Nephron (organoid): ENCODE data around the gene ZWINT.

Experiments used
- H3K27ac Mint-ChIP-seq, 3 experiments: 2 replicates each; pipeline ENCODE4 v1.8.0; 2020; ENCODE audit warnings: mixed read lengths in 3 of 3, mild to moderate bottlenecking in 2 of 3, moderate library complexity in 1 of 3
- H3K27me3 Mint-ChIP-seq: 2 replicates; pipeline ENCODE4 v1.8.0; 2021; ENCODE audit warnings: low read depth, mild to moderate bottlenecking, moderate library complexity, mixed read lengths
- H3K36me3 Mint-ChIP-seq: 2 replicates; pipeline ENCODE4 v1.8.0; 2020; ENCODE audit warnings: low read depth, mixed read lengths
- H3K4me1 Mint-ChIP-seq: 2 replicates; pipeline ENCODE4 v1.8.0; 2020; ENCODE audit warnings: mixed read lengths
- H3K4me3 Mint-ChIP-seq, 3 experiments: 2 replicates each; pipeline ENCODE4 v1.8.0; 2020; ENCODE audit warnings: mild to moderate bottlenecking in 3 of 3, mixed read lengths in 3 of 3, moderate library complexity in 2 of 3
- H3K9me3 Mint-ChIP-seq: 2 replicates; pipeline ENCODE4 v1.8.0; 2020; ENCODE audit warnings: mixed read lengths
- CTCF ChIP-seq, 3 experiments: fragments of 200-600 bp; sonication (generic); IDR thresholded peaks; one replicate each; pipeline ENCODE4 v1.5.0; 2021; ENCODE audit warnings: antibody characterized with exemption in 3 of 3; ENCODE audit not compliant: unreplicated experiment in 3 of 3

ZWINT gene

GRCh38 chr10:56341612-56342011 lies 19.4 kb downstream of the ZWINT start:
- no peaks in the 10 kb centered on the region for H3K27me3 Mint-ChIP-seq

GRCh38 chr10:56329961-56330360 lies 31.1 kb downstream of the ZWINT start:
- H3K27me3 Mint-ChIP-seq: no peaks in the 10 kb centered on the region
- H3K27ac Mint-ChIP-seq: no peak overlapping the region
- H3K4me1 Mint-ChIP-seq: no peaks in the 10 kb centered on the region
- no peaks in the 10 kb centered on the region for H3K36me3 Mint-ChIP-seq
- no peaks in the 10 kb centered on the region for H3K9me3 Mint-ChIP-seq
- no peak for TF ChIP-seq CTCF (IDR thresholded peaks at IDR 0.05; ENCODE audit: unreplicated experiment in 3 of 3)
- no peak overlapping the region for H3K4me3 Mint-ChIP-seq

More at GRCh38 chr10:56341612-56342011, 19.4 kb downstream of the ZWINT start:
- H3K36me3 Mint-ChIP-seq: no peaks in the 10 kb centered on the region
- H3K27ac Mint-ChIP-seq: no peak overlapping the region
- H3K4me1 Mint-ChIP-seq: no peaks in the 10 kb centered on the region
- peaks cover 16% of the 10 kb centered on the region for H3K9me3 Mint-ChIP-seq
- TF ChIP-seq CTCF (IDR thresholded peaks at IDR 0.05; ENCODE audit: unreplicated experiment in 3 of 3): no peak
- no peak overlapping the region for H3K4me3 Mint-ChIP-seq

DNA sequence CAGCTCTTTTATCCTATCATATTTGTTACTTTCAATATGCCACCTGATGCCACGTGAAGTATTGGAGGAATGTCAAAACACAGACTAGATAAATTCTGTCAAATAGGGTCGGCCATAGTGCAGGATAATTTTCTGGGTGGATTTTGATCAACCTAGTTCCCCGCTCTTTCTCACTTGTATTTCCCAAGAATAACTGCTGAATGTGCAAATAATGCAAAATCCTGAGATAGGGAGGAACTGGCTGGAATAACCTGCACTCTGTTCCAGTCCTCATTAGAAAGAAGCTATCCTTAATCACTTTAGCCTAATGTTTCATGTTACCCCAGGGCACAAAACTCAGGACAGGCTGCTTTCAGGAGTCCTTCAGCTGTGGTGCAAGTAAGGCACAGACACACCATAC lies 33.9 kb downstream of the ZWINT start:
- H3K9me3 Mint-ChIP-seq: no peaks in the 10 kb centered on the region
- no peak for TF ChIP-seq CTCF (IDR thresholded peaks at IDR 0.05; ENCODE audit: unreplicated experiment in 3 of 3)
- H3K4me3 Mint-ChIP-seq: no peak overlapping the region
- H3K27ac Mint-ChIP-seq: no peak overlapping the region
- H3K27me3 Mint-ChIP-seq: no peaks in the 10 kb centered on the region
- H3K4me1 Mint-ChIP-seq: no peaks in the 10 kb centered on the region
- no peaks in the 10 kb centered on the region for H3K36me3 Mint-ChIP-seq

DNA sequence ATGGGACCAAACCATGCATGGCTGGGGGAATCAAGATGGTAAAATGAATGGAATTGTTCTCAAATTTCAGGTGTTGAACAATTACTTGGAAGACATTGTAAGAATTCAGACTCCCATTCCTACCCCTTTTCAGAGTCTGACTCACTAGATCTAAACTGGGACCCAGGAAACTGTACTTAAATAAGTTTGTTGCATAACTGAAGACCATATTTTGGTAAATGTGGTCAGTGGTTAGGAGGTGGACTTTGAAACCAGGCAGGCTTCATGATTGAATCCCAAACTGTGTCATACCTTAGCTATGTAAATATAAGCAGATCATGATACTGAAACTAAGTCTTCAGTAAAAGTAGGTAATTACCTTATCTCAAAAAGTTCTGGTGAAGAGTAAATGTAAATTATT lies 41.7 kb downstream of the ZWINT start:
- H3K27ac Mint-ChIP-seq: no peak overlapping the region
- no peaks in the 10 kb centered on the region for H3K36me3 Mint-ChIP-seq
- TF ChIP-seq CTCF (IDR thresholded peaks at IDR 0.05; ENCODE audit: unreplicated experiment in 3 of 3): no peak
- no peak overlapping the region for H3K4me3 Mint-ChIP-seq
- no peaks in the 10 kb centered on the region for H3K4me1 Mint-ChIP-seq
- no peaks in the 10 kb centered on the region for H3K27me3 Mint-ChIP-seq
- H3K9me3 Mint-ChIP-seq: no peaks in the 10 kb centered on the region

DNA sequence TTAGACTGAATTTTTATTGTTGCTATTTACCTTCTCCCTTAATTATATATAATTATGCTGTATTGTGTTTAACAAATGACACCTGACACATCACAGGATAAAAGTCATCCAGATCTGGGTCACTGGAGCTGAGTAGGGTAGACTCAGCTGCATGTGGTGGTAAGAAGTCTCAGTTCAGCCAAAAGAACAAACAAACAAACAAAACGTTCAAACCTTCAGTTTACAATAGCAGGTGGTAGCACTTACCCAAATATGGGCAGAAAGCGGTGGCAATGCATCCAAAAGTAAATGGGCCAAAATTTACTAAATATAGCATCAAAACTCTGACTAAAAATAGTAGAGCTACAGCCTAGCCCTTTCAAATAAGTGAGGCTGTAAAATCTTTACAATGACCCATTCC lies 42.2 kb downstream of the ZWINT start:
- H3K27ac Mint-ChIP-seq: no peak overlapping the region
- H3K9me3 Mint-ChIP-seq: no peaks in the 10 kb centered on the region
- no peaks in the 10 kb centered on the region for H3K27me3 Mint-ChIP-seq
- TF ChIP-seq CTCF (IDR thresholded peaks at IDR 0.05; ENCODE audit: unreplicated experiment in 3 of 3): no peak
- H3K4me1 Mint-ChIP-seq: no peaks in the 10 kb centered on the region
- H3K4me3 Mint-ChIP-seq: no peak overlapping the region
- no peaks in the 10 kb centered on the region for H3K36me3 Mint-ChIP-seq

GRCh38 chr10:56317603-56318002 lies 43.5 kb downstream of the ZWINT start:
- Mint-ChIP-seq H3K27ac (no peak overlapping the region), H3K36me3 (no peaks in the 10 kb centered on the region), H3K4me1 (no peaks in the 10 kb centered on the region), H3K27me3 (no peaks in the 10 kb centered on the region), H3K9me3 (no peaks in the 10 kb centered on the region), H3K4me3 (no peak overlapping the region)
- TF ChIP-seq CTCF (IDR thresholded peaks at IDR 0.05; ENCODE audit: unreplicated experiment in 3 of 3): no peak
